ENCODE measurements around the gene RSBN1L.

GRCh38 chr7:77797734-77798393 lies 101.6 kb downstream of the RSBN1L start:
- TF ChIP-seq CTCF (IDR thresholded peaks at IDR 0.05) (no peak), POLR2A (IDR thresholded peaks at IDR 0.05) (peak; percentile 32), POLR2AphosphoS5 (IDR thresholded peaks at IDR 0.05) (peak in 1 of 3 donors; percentile 19)

Measured in transverse colon (tissue), 4 donors.